Ishikawa (cell line): ENCODE data around the gene KIF5B.

ENCODE experiments used
- CEBPB ChIP-seq: IDR thresholded peaks from 2 replicates; pipeline ENCODE4 v1.6.1; 2012
- MAX ChIP-seq: IDR thresholded peaks from 2 replicates; pipeline ENCODE4 v1.6.1; 2012
- RAD21 ChIP-seq: IDR thresholded peaks from 2 replicates; pipeline ENCODE4 v1.6.1; 2012; ENCODE audit warnings: low read depth
- TAF1 ChIP-seq: IDR thresholded peaks from 2 replicates; pipeline ENCODE4 v1.6.1; 2012; ENCODE audit warnings: low read depth, mild to moderate bottlenecking

- TF ChIP-seq RAD21 (no peak), TAF1 (no peak), MAX (no peak), CEBPB (no peak)
These were observed 61.3 kb downstream of the KIF5B start for GRCh38 chr10:31994926-31995325.
